Spleen (tissue), 11 donors: ENCODE results near the gene TTC7B. TPM values are rescaled to one million over a fixed set of nuclear protein-coding genes. Genes with fewer than 3 reads are reported as not detected.

Experiments
- DNase-seq: peaks from one replicate; pipeline ENCODE4 v3.0.0-alpha.2; 2020
- H3K27ac ChIP-seq, 8 donors: fragments of 200-600 bp; sonication (generic) in 7 of 8; 1 replicate in 4 of 8; 2 replicates in 4 of 8; pipeline versions ENCODE4 v1.5.0 to v1.8.0; 2016 to 2021; ENCODE audit warnings: inconsistent platforms in 4 of 8, mild to moderate bottlenecking in 4 of 8, moderate library complexity in 1 of 8
- H3K27me3 ChIP-seq, 7 donors: fragments of 200-600 bp; sonication (generic) in 6 of 7; replicated peaks in 1 of 7; 1 replicate in 4 of 7; 2 replicates in 3 of 7; pipeline versions ENCODE4 v1.5.0 to v1.8.0; 2016 to 2021; ENCODE audit warnings: inconsistent platforms in 3 of 7, mild to moderate bottlenecking in 1 of 7
- H3K36me3 ChIP-seq, 6 donors: fragments of 200-600 bp; sonication (generic) in 5 of 6; 1 replicate in 4 of 6; 2 replicates in 2 of 6; pipeline versions ENCODE4 v1.5.0 to v1.8.0; 2016 to 2021; ENCODE audit warnings: inconsistent platforms in 2 of 6
- H3K4me1 ChIP-seq, 6 donors: fragments of 200-600 bp; sonication (generic) in 5 of 6; 1 replicate in 3 of 6; 2 replicates in 3 of 6; pipeline versions ENCODE4 v1.5.0 to v1.8.0; 2016 to 2021; ENCODE audit warnings: inconsistent platforms in 3 of 6
- H3K4me3 ChIP-seq, 8 donors: fragments of 200-600 bp; sonication (generic) in 7 of 8; 1 replicate in 4 of 8; 2 replicates in 4 of 8; pipeline versions ENCODE4 v1.5.0 to v1.8.0; 2016 to 2021; ENCODE audit warnings: inconsistent platforms in 4 of 8, mild to moderate bottlenecking in 4 of 8, moderate library complexity in 2 of 8
- H3K9me3 ChIP-seq, 8 donors: fragments of 200-600 bp; sonication (generic) in 7 of 8; 1 replicate in 4 of 8; 2 replicates in 4 of 8; pipeline versions ENCODE4 v1.5.0 to v1.8.0; 2016 to 2021; ENCODE audit warnings: inconsistent platforms in 4 of 8
- CTCF ChIP-seq, 11 experiments: fragments of 200-600 bp in 7 of 11; fragments of 450-650 bp in 4 of 11; sonication (generic) in 4 of 11; IDR thresholded peaks in 8 of 11; conservative IDR thresholded peaks in 3 of 11; 1 replicate in 7 of 11; 2 replicates in 4 of 11; pipeline versions ENCODE4 v1.4.0 to v1.8.0; 2016 to 2021; ENCODE audit warnings: antibody characterized with exemption in 11 of 11, inconsistent platforms in 4 of 11, mild to moderate bottlenecking in 1 of 11
- POLR2A ChIP-seq, 3 donors: fragments of 450-650 bp; IDR thresholded peaks; one replicate each; pipeline ENCODE4 v1.5.1; 2017; ENCODE audit warnings: antibody characterized with exemption in 3 of 3, mild to moderate bottlenecking in 1 of 3
- POLR2AphosphoS5 ChIP-seq, 3 donors: sonication (generic); formaldehyde crosslinking; IDR thresholded peaks; one replicate each; pipeline ENCODE4 v1.5.1; 2017; ENCODE audit warnings: antibody characterized with exemption in 3 of 3
- WGBS, 5 donors: extraction: QIAGEN DNeasy Blood & Tissue Kit in 3 of 5; methylation state at CpG; one replicate each; pipeline versions ENCODE4 v1.1.5 to v1.1.7; 2013 to 2018; 5-methylcytosine and 5-hydroxymethylcytosine counted together
- intact Hi-C: fragments of 100-400 bp; cut with DNase I; formaldehyde crosslinking; loops from one replicate; pipeline ENCODE4 v1.15.0; 2023; ENCODE audit warnings: low total_unique reads
- polyA plus RNA-seq, 3 donors: library from polyadenylated mRNA; stranded (reverse); fragments of 200-250 nt; gene quantifications; one replicate each; pipeline ENCODE4 v1.2.1, GENCODE V29; 2013
- total RNA-seq, 7 donors: library from RNA; depleted of rRNA in 3 of 7; stranded (reverse); fragments of >200 nt in 3 of 7; fragmentation: NEBNext Ultra II Directional in 4 of 7; extraction: Animal tissue kit (Norgen Biotek cat#: 25700) in 4 of 7; gene quantifications; one replicate each; pipeline versions ENCODE4 v1.1.0 to v1.2.1, GENCODE V29; 2016 to 2021
- donor health status: healthy with polysubstance abuse.
- donor health status: DM: no; HTN: no; CAD: no; lungs with moderate emphysema.
- donor health status: DM: no; HTN: no; CAD: no.
- donor health status: Bipolar disorder and iron deficiency.
- donor health status: healthy.
- donor health status: DM: no; HTN: no; CAD: no.
- donor health status: DM: yes; HTN: yes; CAD: no.

TTC7B gene
- total and polyA plus RNA-seq, 10 donors: 6.6 to 98.4 (median 62.6) TPM

GRCh38 chr14:90675399-90675798 is 140.8 kb downstream of the TTC7B start:
- DNase-seq: no peak
- Histone ChIP-seq H3K27me3 (no peaks in the 10 kb centered on the region), H3K36me3 (peaks cover 0 to 45% (median 0%) of the 10 kb centered on the region in 6 donors), H3K27ac (no peak overlapping the region), H3K4me3 (no peak overlapping the region), H3K4me1 (peaks cover 0 to 51% (median 13%) of the 10 kb centered on the region in 6 donors), H3K9me3 (no peaks in the 10 kb centered on the region)
- intact Hi-C loops: no loop called here
- 58 to 70% (median 63%) methylated on average over 7 of the region's 7 CpGs for WGBS, 5 donors
- TF ChIP-seq POLR2AphosphoS5 (IDR thresholded peaks at IDR 0.05): no peak
- no peak for TF ChIP-seq CTCF (IDR thresholded peaks at IDR 0.05 in 8 of 11, conservative IDR thresholded peaks at IDR 0.05 in 3 of 11)

GRCh38 chr14:90674716-90675115 is 141.5 kb downstream of the TTC7B start:
- intact Hi-C loops: no loop called here
- Histone ChIP-seq H3K4me1 (peaks cover 0 to 51% (median 13%) of the 10 kb centered on the region in 6 donors), H3K9me3 (peaks cover 0 to 6% (median 2%) of the 10 kb centered on the region in 8 donors), H3K4me3 (no peak overlapping the region), H3K27ac (no peak overlapping the region), H3K27me3 (no peaks in the 10 kb centered on the region), H3K36me3 (peaks cover 0 to 45% (median 0%) of the 10 kb centered on the region in 6 donors)
- WGBS, 5 donors: 70 to 86% (median 85%) methylated on average over 5 of the region's 5 CpGs
- DNase-seq: no peak
- TF ChIP-seq CTCF (IDR thresholded peaks at IDR 0.05 in 8 of 11, conservative IDR thresholded peaks at IDR 0.05 in 3 of 11): no peak
- TF ChIP-seq POLR2AphosphoS5 (IDR thresholded peaks at IDR 0.05): no peak
- no peak for TF ChIP-seq POLR2A (IDR thresholded peaks at IDR 0.05)

- TF ChIP-seq POLR2A (IDR thresholded peaks at IDR 0.05): no peak
- TF ChIP-seq POLR2AphosphoS5 (IDR thresholded peaks at IDR 0.05): no peak
- no peak for TF ChIP-seq CTCF (IDR thresholded peaks at IDR 0.05 in 8 of 11, conservative IDR thresholded peaks at IDR 0.05 in 3 of 11)
- WGBS, 5 donors: 75 to 86% (median 79%) methylated on average over 8 of the region's 8 CpGs
- Histone ChIP-seq H3K9me3 (peaks cover 0 to 8% (median 4%) of the 10 kb centered on the region in 8 donors), H3K36me3 (peaks cover 0 to 45% (median 0%) of the 10 kb centered on the region in 6 donors), H3K27me3 (no peaks in the 10 kb centered on the region), H3K4me1 (peaks cover 0 to 51% (median 13%) of the 10 kb centered on the region in 6 donors), H3K27ac (no peak overlapping the region), H3K4me3 (no peak overlapping the region)
- DNase-seq: no peak
- intact Hi-C loops: no loop called here
Observed at GRCh38 chr14:90674043-90674670, 142.1 kb downstream of the TTC7B start.

GRCh38 chr14:90671382-90672234 is 144.6 kb downstream of the TTC7B start:
- Histone ChIP-seq H3K27ac (no peak overlapping the region), H3K4me3 (no peak overlapping the region), H3K9me3 (peaks cover 0 to 11% (median 5%) of the 10 kb centered on the region in 8 donors), H3K4me1 (peaks cover 0 to 29% (median 7%) of the 10 kb centered on the region in 6 donors), H3K27me3 (no peaks in the 10 kb centered on the region), H3K36me3 (peaks cover 0 to 42% (median 0%) of the 10 kb centered on the region in 6 donors)
- no peak for DNase-seq
- TF ChIP-seq CTCF (IDR thresholded peaks at IDR 0.05 in 8 of 11, conservative IDR thresholded peaks at IDR 0.05 in 3 of 11) (no peak), POLR2AphosphoS5 (IDR thresholded peaks at IDR 0.05) (no peak), POLR2A (IDR thresholded peaks at IDR 0.05) (no peak)
- intact Hi-C loops: no loop called here
- 48 to 59% (median 51%) methylated on average over 10 of the region's 10 CpGs for whole genome bisulfite sequencing, 5 donors
